ENCODE measurements around the gene SHB.

The SHB gene

DNA sequence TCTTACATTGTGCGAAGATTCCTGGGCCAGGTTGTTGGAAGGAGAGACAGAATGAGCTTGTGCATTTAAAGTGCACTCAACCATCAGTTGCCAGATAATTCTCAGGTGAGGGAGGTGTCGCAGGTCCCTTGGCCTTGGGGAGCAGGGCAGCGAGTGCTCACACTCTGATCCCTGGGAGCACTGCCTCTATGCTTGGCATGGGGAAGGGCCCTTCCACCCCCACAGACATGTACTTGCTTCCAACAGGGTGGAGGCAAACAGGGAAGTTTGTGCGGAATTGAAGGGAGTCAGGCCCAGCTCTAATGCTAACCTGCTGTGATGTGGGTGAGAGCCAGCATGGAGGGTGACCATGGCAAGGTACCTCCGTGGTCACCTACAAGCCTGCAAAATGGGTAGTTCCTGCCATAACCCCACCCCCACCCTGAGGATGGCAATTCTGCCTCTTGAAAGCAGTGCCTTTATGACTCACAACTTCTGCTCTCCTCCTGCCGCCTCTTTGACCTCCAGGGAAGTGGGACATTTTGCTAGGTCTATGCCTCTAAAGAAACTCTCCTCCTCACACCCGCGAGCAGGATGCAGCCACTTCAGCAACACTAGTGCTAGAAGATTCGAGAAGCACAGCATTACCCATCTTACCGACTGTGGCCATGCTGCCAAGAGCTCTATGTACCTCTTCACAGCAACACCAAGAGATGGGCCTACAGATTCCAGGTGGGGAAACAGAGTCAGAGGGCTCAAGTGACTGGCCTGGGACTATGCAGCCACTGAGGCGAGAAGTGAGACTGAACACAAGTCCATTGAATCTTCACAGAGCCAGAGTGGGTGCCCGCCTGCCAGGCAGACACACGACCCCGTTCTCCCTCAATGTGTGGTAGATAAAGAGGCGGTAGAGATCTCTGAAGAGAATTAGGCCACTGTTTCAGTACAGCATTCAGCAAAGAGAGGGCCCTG is 143.0 kb downstream of the SHB start:
- DNase-seq: no peak

DNA sequence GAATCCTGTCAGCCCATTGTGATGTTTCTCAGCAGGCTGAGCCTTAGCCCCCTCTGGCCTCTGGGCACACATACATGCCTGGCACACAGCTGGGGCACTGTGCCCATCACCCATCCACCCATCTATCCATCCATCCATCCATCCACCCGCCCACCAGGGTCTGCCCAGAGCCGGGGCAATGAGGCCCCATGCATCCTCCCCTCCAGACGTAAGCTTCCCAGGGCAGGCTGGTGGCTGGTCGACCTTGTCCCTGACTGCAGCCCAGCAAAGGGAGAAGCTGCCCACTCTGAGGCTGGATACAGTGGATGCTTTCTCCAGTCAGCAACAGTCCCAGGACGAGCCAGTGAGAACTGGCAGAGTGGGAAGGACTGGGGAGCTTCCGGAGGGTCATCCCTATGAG is 144.0 kb downstream of the SHB start:
- no peak for DNase-seq

DNA sequence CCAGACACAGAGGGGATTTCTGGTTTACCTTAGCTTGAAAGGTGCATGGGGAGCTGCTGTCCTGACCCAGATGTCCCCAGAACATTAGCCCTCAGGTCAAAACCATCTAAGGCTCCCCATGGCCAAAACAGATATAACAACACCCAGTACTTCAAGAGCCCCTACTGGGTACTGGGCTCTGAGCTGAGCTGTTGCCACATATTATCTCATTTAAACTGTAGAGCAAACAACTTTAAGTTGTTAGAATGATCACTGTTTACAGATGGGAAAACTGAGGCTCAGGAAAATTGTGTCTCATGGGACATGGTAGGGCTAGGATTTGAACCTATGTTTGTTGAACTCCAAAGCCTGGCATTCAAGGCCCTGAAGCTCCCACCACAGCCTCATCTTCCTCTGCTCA is 144.5 kb downstream of the SHB start:
- DNase-seq: no peak

DNA sequence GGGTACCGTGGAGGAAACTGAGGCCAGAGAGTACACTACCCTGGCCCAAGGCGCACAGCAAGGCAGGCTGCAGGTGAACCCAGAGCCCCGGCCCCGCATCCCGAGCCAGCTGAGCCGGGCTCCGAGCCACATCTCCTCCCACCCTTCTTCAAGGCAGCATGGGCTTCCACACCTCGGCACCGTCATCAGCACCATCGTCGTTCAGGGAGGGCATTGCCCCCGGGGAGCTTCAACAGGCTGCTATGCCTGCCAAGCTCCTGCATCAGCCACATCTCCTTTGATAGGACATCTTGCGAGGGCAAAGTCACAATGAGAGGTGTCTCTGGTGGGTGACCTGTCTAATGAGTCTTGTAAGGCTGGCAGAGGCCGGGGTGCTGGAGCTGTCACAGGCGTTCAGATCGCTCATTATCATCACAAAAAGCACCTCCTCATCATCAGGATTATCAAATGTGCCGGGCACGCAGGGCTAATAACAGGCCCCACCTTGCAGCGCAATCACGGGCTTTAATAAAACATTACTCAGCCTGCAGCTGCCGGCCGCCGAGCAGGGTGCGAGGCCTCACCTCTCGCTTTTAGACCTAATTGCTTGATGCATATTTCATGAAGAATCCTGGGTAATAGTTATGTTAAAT is 145.1 kb downstream of the SHB start:
- DNase-seq: no peak

DNA sequence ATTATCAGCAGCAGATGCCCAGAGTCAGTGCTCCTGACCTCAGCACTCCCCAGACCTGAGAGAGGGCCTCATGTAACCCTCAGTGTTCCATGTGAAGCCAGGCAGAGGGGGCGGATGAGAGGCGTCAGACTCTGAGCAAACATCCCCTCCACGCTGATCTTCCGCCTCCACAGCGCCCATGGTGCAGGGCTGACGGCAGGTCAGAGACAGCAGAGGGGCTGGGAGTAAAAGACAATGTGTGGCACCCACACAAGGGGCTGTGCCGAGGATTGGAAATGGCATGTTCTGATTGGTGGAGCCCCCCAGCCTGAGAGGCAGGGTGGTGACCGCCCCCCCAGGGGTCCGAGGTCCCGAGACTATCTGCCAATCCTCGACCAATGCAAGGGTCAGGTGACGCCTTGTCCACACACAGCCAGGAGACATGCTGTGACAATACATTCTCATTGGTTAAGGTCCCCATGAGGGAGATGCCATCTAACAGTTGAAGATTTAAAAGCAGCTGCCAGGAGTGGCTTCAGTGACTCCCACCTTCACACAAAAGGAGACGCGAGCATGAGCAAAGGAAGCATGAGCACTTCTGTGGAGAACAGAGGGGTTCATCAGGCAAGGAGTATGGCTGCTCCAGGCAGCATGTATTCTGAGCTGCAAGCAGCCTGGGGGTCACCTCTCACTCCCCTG is 145.8 kb downstream of the SHB start:
- DNase-seq: no peak

DNA sequence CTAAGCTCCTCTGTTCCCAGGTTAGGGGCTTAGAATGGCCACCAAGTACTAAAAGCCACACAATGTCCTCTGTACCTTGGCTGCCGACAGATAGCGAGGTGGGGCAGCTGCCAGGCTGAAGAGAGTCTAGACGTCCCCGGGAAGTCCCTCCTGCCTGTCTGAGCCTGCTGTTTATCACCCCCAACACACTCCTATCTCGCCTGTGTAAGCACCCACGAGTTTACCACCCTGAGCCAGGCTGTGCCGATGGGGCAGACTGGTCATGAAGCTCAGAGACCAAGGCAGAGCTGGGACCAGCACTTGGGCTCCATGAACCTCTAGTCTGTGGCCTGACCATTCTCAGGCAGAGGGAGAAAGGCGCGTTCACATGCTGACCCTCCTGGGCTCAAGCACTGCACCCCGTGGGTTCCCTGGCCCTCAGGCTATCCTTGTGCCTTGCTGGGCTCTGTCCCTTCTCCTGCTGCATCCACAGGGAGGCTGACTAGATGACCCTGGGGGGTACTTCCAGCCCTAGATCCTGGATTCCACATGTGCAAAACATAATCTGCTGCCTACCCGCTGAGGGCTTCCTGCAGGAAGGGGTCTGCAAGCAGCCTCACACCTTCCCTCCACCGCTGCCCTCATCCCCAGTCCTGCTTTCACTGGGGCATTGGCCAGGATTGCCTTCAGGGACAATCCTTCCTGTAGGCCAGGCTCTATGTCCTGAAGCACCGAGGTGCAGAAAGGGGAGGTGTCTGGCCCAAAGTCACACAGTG is 146.5 kb downstream of the SHB start:
- DNase-seq: no peak

GRCh38 chr9:37921546-37922300 is 147.3 kb downstream of the SHB start:
- DNase-seq: no peak

GRCh38 chr9:37921168-37921510 is 147.9 kb downstream of the SHB start:
- no peak for DNase-seq

- DNase-seq: peak in 1 of 2 donors; percentile 23
Measured at GRCh38 chr9:37920471-37921167, 148.4 kb downstream of the SHB start.

GRCh38 chr9:37919956-37920335 is 149.1 kb downstream of the SHB start:
- DNase-seq: no peak

GRCh38 chr9:37919246-37919955 is 149.6 kb downstream of the SHB start:
- no peak for DNase-seq

DNA sequence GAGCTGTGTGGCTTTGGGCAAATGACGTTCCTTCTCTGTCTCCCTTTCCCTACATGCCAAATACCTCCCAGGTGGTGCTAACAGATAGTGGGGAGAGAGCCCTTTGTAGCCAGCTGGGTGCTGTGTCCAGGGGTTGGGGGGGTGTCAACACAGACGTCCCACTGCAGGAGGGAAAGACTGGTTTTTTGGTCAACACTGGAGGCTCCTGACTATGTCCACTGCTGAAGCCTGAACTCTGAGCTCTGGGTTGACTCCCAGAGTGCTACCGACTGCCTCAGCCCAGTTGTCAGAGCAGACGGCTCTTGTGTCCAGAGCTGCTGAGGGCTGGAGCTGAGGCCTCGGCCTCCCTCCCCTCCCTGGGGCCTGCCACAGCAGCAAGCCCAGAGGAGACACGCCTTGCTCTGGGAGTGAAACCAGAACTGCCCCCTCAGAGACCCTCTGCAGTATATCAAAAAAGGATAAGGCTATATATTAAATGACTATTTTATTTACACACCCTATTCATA is 150.3 kb downstream of the SHB start:
- no peak for DNase-seq

GRCh38 chr9:37917801-37918664 is 151.0 kb downstream of the SHB start:
- no peak for DNase-seq

DNA sequence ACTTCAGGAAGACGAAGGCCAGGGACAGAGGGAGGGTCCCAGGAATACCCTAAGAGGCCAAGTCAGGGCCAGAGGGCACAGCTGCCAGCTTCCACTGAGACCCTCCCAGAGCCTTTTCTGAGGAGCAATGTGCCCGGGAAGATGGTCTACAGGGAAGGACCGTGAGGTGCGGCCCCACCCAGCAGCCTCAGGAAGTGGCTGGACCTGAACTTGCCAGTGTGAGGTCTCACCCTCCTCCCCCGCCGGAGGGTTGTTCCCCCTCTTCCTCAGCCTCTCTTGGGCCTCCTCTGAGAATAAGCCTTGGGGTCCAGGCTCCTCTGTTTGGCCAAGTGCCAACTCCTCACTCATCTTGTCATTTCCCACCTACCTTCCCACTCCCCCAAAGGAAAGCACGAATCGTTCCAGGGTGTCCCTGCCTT is 151.7 kb downstream of the SHB start:
- no peak for DNase-seq

DNA sequence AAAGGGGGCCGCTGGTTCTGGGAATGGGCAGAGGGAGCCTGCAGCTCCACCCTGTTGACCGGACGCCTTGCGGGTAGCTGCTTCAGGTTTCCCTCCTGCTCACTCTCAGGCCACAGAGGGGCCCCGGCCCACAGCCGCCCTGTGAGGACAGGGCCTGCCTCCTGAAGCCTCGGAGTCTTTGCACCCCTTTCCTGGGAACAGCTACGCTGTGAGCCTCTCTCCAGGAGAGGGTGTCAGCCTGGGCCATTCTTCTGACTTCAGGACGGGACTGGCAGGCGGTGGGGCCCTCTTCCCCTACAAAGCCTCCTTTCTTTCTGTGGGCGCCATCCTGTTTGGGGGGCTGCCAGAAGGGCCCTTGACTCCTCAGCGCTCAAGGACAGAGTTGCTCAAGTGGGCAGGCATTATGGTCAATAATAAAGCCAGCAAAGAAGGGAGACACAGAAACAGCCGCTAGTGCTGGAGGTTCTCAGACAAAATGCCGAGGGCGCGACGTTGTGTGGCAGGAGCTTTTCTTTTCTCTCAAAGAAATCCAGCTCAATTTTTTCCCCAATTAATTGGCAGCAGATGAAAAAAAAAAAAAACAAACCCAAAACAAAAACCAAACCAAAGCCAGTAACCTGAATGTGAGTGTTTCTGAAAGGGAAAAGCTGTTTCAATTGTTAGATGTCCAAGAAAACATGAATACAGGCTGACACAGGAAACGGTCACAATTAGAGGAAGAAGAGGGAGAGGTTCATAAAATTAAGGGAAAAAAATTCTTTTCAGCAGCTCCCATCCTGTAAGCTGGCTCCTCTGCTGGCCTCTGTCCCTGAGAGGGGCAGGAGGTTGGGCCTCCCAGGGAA is 152.3 kb downstream of the SHB start:
- DNase-seq: no peak

DNA sequence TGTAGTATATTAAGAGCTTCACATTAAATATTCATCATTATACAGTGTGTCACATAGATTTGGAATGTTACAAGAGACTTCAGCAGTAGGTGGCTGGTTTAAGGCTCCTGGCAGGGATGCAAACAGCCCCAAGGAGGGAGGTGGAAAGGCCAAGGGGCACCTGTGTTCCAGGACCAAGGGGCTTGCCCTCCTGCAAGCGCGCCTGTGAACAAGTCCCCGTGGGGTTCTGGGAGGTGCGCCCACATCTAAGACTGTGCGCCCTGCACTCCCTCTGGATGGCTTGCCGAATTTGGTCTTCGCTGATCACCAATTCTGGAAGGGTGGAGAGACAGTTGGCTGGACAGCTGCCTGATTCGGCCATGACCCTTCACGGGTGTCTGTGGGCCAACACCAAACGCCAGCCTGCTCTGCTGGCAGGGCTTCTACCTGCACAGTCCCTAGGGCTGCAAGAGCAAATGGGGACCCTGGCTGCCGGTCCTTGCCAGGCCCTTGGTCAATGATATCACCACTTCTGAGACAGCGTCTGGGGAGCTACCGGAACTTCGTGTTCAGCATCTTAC is 153.0 kb downstream of the SHB start:
- no peak for DNase-seq

DNA sequence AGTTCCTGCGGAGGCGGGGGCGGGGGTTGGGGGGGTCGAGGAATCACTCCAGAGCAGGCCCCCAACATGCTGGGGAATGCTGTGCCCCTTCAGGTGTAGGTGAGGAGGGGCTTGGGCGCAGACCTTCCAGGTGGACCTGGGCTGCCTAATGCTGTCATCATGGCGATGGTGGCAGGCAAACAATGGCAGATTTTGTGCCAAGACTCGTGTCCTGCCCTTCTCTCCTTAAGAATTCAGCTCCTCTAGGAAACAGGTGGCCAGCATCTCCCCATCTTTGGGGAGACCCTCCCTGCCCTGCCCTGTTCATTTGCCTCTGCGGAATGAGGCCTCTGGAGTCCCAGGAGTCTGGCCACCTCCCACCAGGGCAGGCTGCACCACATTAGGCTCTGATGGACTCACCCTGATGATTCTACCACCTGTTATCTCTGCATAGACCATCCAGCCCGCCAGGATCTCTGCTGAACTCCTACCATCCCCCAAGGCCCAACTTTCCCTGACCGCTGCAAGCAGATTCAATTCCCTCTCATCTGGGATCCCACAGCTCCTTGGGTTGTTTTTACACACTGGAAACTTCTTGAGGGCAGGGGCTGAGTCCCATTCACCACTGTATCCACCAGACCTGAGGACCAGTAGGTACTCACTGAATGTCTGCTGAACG is 154.2 kb downstream of the SHB start:
- DNase-seq: no peak

- no peak for DNase-seq
Measured at GRCh38 chr9:37914154-37914551, 154.9 kb downstream of the SHB start.
